K562 (cell line): ENCODE measurements around the gene CSTPP1. TPM values are rescaled to one million over a fixed set of nuclear protein-coding genes. Genes with fewer than 3 reads are reported as not detected.
A peak's percentile ranks its signal among the peaks of the same experiment; 100 is the strongest.

Source experiments
- ATF7 ChIP-seq: fragments of 450-650 bp; IDR thresholded peaks from 2 replicates; pipeline ENCODE4 v1.7.1; 2014; ENCODE audit warnings: mild to moderate bottlenecking, moderate library complexity
- DPF2 ChIP-seq: fragments of 450-650 bp; IDR thresholded peaks from 2 replicates; pipeline ENCODE4 v1.6.1; 2016
- ELK3 ChIP-seq: fragments of 450-650 bp; formaldehyde crosslinking; IDR thresholded peaks from 2 replicates; pipeline ENCODE4 v1.4.0; 2020; ENCODE audit warnings: mild to moderate bottlenecking
- EWSR1 ChIP-seq: fragments of 450-650 bp; IDR thresholded peaks from 2 replicates; pipeline ENCODE4 v1.6.1; 2018; ENCODE audit warnings: borderline replicate concordance, mild to moderate bottlenecking, low read depth, moderate library complexity; ENCODE audit not compliant: partially characterized antibody
- GTF2B ChIP-seq: IDR thresholded peaks from 2 replicates; pipeline ENCODE4 v1.6.1; 2011; ENCODE audit not compliant: insufficient read length; ENCODE audit errors: extremely low read depth
- GTF2F1 ChIP-seq: IDR thresholded peaks from 2 replicates; pipeline ENCODE4 v1.6.1; 2011; ENCODE audit warnings: low read depth, low read length, improper control_type of control experiment
- KAT7 ChIP-seq: sonication (generic); formaldehyde crosslinking; IDR thresholded peaks from 2 replicates; pipeline ENCODE4 v1.8.0; 2022; ENCODE audit warnings: missing genetic modification reagents, mild to moderate bottlenecking, borderline replicate concordance
- NFIX ChIP-seq: fragments of 250-450 bp; sonication (Bioruptor Pico); IDR thresholded peaks from 2 replicates; pipeline ENCODE4 v1.4.0; 2020; ENCODE audit warnings: low read depth, mild to moderate bottlenecking, moderate library complexity
- POLR2H ChIP-seq: IDR thresholded peaks from 2 replicates; pipeline ENCODE4 v1.6.1; 2016; ENCODE audit warnings: missing genetic modification characterization, low read depth, mild to moderate bottlenecking, control low read depth, missing compliant biosample characterization, moderate library complexity
- PTTG1 ChIP-seq: fragments of 450-650 bp; IDR thresholded peaks from 2 replicates; pipeline ENCODE4 v1.6.1; 2016; ENCODE audit warnings: low read depth, mild to moderate bottlenecking, missing genetic modification characterization, missing compliant biosample characterization
- RUNX1 ChIP-seq: sonication (generic); IDR thresholded peaks from 2 replicates; pipeline ENCODE4 v1.6.1; 2016; ENCODE audit warnings: antibody characterized with exemption, low read depth
- SAFB2 ChIP-seq: fragments of 200-400 bp; formaldehyde crosslinking; IDR thresholded peaks from 2 replicates; pipeline ENCODE4 v1.6.1; 2018; ENCODE audit warnings: borderline replicate concordance, low read length, low read depth, moderate library complexity; ENCODE audit not compliant: severe bottlenecking
- ZNF175 ChIP-seq: fragments of 200-800 bp; sonication (Bioruptor generic); IDR thresholded peaks from 2 replicates; pipeline ENCODE4 v1.6.1; 2016; ENCODE audit warnings: low read depth, mild to moderate bottlenecking, missing genetic modification characterization, missing compliant biosample characterization
- polyA plus RNA-seq, 8 experiments: library from polyadenylated mRNA; depleted of rRNA in 4 of 8; stranded (reverse) in 5 of 8; unstranded in 3 of 8; fragments of >200 nt; fragmentation: Nextera tagmentation in 2 of 8; fragmentation: Illumina TruSeq in 1 of 8; extraction: Ambion mirVana in 2 of 8; extraction: Trizol in 1 of 8; gene quantifications; 2 replicates each; pipeline versions ENCODE4 v1.2.1 to v1.2.3, GENCODE V29; 2011 to 2014; ENCODE audit warnings: inconsistent platforms in 1 of 8, missing spikeins in 1 of 8
- total RNA-seq, 7 experiments: library from RNA; depleted of rRNA in 6 of 7; stranded (reverse); fragments of >200 nt in 6 of 7; fragmentation: Illumina TruSeq in 2 of 7; extraction: Trizol in 2 of 7; gene quantifications; 2 replicates each; pipeline versions ENCODE4 v1.2.1 to v1.2.3, GENCODE V29; 2011 to 2021; ENCODE audit warnings: low replicate concordance in 1 of 7
- TF ChIP-seq, protein P1 (sequence below), 2 experiments: fragments of 450-650 bp; IDR thresholded peaks; 2 replicates each; pipeline ENCODE4 v1.6.1; 2018; ENCODE audit warnings: mild to moderate bottlenecking in 2 of 2, low read depth in 1 of 2; ENCODE audit not compliant: partially characterized antibody in 2 of 2
- TF ChIP-seq, protein P2 (sequence below): sonication (generic); formaldehyde crosslinking; IDR thresholded peaks from 2 replicates; pipeline ENCODE4 v1.4.0; 2020; ENCODE audit warnings: mild to moderate bottlenecking, missing genetic modification reagents
- TF ChIP-seq, protein P3 (sequence below): fragments of 450-650 bp; IDR thresholded peaks from 2 replicates; pipeline ENCODE4 v1.6.1; 2017; ENCODE audit warnings: mild to moderate bottlenecking, moderate library complexity

CSTPP1 gene
- total and polyA plus RNA-seq, 9 of the 15 experiments (the other 6 are each of a cell fraction or from before 2014, with no cell fraction given), result 6.5 to 17.8 (median 9.2) TPM

DNA sequence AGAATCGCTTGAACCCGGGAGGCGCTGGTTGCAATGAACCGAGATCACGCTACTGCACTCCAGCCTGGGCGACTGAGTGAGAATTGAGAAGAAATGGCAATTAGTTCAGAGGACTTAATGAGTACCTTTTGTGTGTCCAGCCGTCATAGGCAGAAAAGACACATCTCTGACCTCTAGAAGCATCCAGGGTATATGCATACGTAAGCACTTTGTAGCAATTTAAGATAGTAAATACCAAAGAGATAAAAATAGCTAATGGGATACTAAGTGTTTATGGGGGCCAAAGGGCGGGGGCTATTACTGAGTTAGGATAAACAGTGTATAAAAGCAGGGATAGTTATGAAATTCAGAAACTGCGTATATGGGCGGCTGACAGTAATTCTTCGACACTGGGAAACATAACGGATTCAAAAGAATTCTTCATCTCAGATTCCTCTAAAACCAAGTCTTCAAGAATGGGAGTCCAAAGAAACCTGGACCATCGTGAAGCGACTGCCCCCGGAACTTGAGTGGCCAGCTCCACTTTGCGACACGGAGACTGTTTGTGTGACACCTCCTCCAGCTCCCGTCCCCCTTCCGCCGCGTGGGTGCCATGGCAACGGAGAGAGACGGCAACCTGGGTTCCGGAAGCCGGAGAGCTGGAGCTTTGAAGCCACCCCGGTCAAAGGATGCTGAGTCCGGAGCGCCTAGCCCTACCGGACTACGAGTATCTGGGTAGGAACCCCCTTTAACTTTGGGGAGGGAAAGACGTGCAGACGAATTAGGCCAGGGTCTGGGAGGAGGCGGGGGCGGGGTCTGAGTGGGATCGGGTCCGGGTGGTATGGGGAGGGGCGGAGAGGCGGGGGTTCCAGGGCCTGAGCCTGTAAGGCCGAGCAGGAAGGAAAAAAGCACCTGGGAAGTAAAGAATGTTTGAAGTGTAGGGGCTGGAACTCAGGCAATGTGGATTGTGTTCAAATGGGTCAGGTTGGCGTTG, at the start of gene CSTPP1 (continued):
- TF ChIP-seq SAFB2 (no peak), DPF2 (no peak), POLR2H (tag) (no peak), KAT7 (CRISPR knock-in tag) (0 out of 2 replicates have a peak, but pooled peaks have one; percentile 13), GTF2F1 (no peak), ATF7 (peak; percentile 74), GTF2B (no peak), PTTG1 (tag) (no peak), ELK3 (CRISPR knock-in tag) (no peak), NFIX (CRISPR knock-in tag) (no peak), EWSR1 (no peak), RUNX1 (no peak), ZNF175 (CRISPR knock-in tag) (no peak)
- TF ChIP-seq, protein P1, sequence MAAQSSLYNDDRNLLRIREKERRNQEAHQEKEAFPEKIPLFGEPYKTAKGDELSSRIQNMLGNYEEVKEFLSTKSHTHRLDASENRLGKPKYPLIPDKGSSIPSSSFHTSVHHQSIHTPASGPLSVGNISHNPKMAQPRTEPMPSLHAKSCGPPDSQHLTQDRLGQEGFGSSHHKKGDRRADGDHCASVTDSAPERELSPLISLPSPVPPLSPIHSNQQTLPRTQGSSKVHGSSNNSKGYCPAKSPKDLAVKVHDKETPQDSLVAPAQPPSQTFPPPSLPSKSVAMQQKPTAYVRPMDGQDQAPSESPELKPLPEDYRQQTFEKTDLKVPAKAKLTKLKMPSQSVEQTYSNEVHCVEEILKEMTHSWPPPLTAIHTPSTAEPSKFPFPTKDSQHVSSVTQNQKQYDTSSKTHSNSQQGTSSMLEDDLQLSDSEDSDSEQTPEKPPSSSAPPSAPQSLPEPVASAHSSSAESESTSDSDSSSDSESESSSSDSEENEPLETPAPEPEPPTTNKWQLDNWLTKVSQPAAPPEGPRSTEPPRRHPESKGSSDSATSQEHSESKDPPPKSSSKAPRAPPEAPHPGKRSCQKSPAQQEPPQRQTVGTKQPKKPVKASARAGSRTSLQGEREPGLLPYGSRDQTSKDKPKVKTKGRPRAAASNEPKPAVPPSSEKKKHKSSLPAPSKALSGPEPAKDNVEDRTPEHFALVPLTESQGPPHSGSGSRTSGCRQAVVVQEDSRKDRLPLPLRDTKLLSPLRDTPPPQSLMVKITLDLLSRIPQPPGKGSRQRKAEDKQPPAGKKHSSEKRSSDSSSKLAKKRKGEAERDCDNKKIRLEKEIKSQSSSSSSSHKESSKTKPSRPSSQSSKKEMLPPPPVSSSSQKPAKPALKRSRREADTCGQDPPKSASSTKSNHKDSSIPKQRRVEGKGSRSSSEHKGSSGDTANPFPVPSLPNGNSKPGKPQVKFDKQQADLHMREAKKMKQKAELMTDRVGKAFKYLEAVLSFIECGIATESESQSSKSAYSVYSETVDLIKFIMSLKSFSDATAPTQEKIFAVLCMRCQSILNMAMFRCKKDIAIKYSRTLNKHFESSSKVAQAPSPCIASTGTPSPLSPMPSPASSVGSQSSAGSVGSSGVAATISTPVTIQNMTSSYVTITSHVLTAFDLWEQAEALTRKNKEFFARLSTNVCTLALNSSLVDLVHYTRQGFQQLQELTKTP (IDR thresholded peaks at IDR 0.05; ENCODE audit: low read depth in 1 of 2, partially characterized antibody in 2 of 2), result no peak
- TF ChIP-seq, protein P2, sequence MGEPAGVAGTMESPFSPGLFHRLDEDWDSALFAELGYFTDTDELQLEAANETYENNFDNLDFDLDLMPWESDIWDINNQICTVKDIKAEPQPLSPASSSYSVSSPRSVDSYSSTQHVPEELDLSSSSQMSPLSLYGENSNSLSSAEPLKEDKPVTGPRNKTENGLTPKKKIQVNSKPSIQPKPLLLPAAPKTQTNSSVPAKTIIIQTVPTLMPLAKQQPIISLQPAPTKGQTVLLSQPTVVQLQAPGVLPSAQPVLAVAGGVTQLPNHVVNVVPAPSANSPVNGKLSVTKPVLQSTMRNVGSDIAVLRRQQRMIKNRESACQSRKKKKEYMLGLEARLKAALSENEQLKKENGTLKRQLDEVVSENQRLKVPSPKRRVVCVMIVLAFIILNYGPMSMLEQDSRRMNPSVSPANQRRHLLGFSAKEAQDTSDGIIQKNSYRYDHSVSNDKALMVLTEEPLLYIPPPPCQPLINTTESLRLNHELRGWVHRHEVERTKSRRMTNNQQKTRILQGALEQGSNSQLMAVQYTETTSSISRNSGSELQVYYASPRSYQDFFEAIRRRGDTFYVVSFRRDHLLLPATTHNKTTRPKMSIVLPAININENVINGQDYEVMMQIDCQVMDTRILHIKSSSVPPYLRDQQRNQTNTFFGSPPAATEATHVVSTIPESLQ (CRISPR knock-in tag), result no peak
- TF ChIP-seq, protein P3, sequence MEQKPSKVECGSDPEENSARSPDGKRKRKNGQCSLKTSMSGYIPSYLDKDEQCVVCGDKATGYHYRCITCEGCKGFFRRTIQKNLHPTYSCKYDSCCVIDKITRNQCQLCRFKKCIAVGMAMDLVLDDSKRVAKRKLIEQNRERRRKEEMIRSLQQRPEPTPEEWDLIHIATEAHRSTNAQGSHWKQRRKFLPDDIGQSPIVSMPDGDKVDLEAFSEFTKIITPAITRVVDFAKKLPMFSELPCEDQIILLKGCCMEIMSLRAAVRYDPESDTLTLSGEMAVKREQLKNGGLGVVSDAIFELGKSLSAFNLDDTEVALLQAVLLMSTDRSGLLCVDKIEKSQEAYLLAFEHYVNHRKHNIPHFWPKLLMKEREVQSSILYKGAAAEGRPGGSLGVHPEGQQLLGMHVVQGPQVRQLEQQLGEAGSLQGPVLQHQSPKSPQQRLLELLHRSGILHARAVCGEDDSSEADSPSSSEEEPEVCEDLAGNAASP, result no peak
